Measurements from ENCODE around the gene FGF19.

The FGF19 gene, protein sequence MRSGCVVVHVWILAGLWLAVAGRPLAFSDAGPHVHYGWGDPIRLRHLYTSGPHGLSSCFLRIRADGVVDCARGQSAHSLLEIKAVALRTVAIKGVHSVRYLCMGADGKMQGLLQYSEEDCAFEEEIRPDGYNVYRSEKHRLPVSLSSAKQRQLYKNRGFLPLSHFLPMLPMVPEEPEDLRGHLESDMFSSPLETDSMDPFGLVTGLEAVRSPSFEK

GRCh38 chr11:69703768-69704507 lies at the start of gene FGF19:
FGF19 (minus strand) TSS chr11:69704022; CDS start chr11:69703876, 146 bp downstream.
- no peak for DNase-seq

DNA sequence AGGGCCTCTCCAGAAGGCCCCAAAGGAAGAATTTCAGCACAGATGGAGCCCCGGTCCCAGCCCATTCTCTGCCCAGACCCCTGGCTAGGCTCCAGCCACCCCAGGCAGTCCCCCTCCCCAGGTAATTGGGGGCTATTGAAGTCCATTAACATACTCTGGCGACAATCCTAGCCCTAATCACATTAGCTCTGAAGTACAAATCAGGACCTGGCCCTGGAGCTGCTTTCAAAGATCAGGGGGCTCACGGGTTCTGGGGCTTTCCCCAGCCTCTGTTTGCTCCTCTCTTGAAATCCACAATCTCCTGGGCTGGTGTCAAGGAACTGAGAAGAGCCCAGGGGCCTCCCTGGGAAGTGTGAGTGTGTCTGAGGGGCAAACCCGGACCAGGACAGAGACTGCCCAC lies 49.1 kb upstream of the FGF19 start:
- no peak for DNase-seq

DNA sequence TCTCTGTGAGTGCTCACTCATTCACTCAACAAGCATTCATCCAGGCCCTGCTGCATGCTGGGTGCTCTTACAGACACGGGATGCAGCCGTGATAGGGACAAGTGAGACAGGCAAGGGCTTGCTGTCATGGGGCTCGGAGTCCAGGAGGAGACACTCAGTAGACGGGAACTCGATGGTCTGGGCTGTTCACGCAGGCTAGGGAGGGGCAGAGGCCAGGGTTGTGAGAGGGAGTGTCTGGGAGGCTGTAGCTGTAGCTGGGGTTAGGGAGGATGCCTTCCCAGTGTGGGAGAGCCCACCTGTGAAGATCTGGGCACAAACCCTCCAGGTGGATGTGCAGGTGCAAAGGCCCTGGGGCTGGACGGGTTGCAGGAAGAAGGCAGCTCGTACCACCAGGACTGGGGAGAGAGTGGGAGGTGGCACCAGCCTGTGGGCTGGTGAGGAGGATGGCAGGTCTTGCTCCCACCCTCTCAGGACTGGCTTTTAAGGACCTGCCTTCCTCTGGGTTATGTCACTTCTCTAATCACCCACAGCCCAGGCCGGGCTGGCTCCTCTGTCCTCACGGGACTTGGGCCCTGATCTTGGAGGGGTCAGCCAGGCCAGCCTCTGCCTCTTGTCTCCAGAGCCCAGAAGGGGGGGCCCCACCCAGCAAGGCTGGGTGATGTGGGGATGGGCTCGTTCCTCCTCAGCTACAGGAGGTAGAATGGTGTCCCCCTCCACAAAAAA lies 47.2 kb upstream of the FGF19 start:
- no peak for DNase-seq

DNA sequence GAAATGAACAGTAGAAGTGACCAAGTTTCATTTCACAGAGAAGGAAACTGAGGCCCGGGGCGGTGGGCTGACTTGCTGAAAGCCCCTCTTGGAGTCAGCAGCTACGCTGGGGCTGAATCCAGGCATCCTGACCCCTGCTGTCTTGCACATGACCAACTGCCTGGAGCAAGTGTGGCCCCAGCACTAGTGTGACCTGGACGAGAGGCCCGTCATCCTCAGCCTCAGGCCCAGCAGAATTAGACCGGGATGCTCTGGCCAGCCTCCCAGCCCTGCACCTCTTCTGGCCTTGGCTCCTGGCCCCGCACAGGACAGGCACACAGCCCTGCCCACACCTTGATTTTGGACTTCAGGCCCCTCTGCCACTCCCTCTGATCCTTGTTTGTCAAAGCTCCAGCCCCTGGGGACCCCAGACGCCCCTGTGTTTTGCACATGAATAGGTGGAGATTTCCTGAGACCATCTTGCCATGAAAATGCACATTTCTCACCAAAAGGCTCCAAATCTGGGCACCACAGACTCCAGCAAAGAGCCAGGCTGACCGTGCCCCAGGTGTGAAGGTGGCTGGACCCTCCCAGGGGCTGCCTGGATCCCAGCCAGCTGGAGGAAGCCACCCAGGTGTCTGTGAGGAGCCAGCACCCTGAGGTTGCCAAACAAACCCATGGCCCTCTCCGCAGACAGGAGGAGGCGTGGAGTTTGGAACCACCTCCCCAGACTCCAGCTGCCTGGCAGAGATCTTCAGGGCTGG lies 46.5 kb upstream of the FGF19 start:
- DNase-seq: no peak

DNA sequence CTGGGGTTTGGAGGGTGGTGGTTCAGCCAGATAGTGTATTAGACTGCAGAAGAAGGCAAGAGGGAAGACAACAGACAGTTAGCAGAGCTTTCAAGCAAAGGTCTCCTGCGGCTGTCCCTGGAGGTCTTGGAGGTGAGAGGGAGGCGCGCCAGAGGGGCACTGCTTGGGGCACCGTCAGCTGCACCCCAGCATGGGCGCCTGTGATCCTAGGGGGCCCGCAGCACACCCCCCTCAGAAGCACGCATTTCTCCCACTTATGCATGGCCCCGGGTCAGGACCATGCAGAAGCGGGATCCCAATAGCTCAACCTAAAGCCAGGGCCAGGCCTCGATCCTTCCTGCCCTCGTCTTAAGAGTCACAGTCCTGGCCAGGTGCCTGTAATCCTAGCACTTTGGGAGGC lies 44.8 kb upstream of the FGF19 start:
- DNase-seq: no peak

DNA sequence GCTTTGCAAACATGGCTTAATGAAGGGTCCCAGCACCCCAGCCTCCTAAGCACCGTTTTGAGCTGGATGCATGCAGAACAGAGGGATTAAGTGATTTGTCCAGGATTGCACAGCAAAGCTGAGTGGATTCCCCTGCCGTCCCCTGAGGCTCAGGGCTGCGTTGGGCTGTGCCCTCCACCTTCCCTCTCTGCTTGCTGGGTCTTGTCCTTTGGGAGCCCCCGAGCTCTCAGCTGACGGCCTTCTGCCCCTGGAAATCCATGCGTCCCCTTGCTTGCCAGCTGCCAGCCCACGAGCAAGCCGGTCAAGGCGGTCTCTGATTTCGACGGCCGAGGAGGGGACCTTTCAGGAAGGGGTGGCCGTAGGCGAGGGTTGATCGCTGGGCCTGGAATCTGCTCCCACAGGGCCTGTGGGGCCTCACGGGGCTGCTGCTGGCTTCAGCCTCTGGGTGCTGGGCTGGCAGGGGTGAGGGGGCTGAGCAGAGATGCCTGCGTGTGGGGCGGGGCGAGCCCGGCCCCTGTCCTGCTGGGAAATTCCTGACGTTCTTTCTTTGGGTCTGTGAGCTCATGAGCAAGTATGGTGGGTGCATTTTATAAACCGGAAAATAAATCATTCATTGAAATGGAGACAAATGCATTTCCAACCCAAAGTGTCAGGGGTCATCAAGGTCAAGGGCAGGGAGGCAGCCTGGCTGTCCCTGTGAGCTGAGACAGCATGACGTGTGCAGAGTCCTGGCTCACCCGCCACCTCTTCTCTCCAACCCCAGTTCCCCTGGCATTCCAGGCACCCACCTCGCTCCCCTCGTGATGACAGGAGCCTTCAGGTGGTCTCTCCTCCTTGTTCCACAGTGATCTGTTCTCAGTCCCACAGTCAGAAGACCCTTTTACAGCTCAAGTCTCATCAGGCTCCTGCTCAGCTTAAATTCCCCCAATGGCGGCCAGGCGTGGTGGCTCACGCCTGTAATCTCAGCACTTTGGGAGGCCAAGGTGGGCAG lies 43.2 kb upstream of the FGF19 start:
- DNase-seq: no peak

DNA sequence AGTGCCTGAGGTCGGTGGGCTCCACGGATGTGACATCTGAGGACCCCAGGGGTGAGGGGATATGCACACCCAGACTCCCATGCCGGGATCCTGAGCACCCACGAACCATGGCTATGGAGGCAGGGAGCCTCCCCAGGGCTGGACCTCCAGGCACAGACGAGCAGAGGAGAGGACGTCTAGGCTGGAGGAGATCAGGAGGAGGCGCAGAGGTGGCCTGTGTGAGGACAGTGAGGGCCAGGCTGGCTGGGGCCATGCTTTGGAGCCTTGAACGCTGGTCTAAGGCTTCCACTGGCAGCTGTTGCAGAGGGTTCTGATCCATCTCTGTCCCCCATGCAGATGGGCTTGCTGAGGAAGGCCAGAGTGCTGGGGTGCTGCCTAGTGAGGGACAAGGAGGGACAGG lies 42.3 kb upstream of the FGF19 start:
- no peak for DNase-seq

DNA sequence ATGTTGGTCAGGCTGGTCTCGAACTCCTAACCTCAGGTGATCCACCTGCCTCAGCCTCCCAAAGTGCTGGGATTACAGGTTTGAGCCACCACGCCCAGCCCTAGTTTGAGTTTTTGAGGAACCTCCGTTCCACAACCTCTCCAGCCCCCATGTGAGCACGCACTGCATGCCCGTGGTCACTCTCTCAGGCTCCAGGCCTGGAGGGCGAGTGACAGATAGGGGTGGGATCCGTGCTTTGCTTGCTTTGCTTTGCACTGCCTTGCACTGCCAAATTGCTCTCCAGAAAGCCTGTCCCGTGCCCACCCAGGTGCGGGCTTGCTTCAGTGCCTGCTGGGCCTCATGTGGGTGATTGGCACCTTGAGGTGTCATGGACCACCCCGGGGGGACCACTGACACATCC lies 41.4 kb upstream of the FGF19 start:
- no peak for DNase-seq

- no peak for DNase-seq
Observed at GRCh38 chr11:69744435-69744834, 40.6 kb upstream of the FGF19 start.

DNA sequence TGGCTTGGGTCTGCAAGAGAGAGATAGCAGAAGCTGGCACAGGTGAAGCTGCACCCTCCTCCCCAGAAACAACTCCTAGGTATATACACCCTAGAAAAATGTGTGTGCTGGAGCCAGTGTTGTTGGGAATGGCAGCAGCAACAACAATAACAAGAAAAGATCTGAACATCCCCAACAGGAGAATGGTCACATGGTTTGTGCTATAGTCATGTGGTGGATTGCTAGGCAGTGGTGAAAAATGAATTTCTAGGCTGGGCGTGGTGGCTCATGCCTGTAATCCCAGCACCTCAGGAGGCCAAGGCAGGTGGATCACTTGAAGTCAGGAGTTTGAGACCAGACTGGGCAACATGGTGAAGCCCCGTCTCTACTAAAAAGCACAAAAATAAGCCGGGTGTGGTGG lies 31.0 kb upstream of the FGF19 start:
- DNase-seq: no peak

GRCh38 chr11:69734367-69734766 lies 30.5 kb upstream of the FGF19 start:
- DNase-seq: no peak

GRCh38 chr11:69732910-69733309 lies 29.1 kb upstream of the FGF19 start:
- no peak for DNase-seq

GRCh38 chr11:69731110-69731509 lies 27.3 kb upstream of the FGF19 start:
- no peak for DNase-seq

DNA sequence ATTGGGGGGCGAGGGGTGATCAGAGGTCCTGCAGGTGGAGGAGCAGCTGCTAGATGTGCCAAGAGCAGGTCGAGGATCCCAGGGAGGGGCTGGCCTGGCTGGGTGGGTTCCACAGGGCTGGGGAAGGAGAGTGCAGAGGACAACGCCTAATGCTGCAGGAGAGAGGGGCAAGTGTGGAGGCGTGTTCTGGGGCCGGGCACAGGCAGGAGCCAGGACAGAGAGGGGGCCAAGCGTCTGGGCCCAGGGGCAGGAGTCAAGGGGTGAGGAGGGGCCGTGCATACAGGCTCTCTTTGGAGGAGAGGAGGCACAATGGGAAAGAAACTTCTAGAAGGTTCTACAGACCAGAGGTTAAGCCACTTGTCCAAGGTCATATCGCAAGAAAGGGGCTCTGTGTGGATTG lies 26.7 kb upstream of the FGF19 start:
- no peak for DNase-seq

GRCh38 chr11:69729252-69729651 lies 25.4 kb upstream of the FGF19 start:
- no peak for DNase-seq

- DNase-seq: no peak
Observed at GRCh38 chr11:69727266-69727665, 23.4 kb upstream of the FGF19 start.

DNA sequence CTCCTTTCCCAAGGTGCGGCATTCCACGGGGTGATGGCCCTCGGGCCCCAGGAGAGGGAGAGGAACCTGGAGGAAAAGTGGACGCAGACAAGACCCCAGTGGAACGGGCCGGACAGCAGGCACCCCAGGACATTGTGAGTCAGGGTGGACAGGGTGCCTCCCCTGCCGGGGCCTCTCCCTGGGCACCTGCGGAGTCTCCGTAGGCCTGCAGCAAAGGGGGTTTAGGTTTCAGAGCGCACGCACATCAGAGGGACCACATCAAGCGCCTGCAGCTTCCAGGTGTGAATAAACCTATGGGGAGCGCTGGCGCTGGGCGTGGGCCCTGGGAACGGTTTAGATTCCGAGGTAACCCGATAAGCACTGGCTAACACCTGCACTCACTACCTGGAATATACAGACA lies 22.7 kb upstream of the FGF19 start:
- DNase-seq: no peak

DNA sequence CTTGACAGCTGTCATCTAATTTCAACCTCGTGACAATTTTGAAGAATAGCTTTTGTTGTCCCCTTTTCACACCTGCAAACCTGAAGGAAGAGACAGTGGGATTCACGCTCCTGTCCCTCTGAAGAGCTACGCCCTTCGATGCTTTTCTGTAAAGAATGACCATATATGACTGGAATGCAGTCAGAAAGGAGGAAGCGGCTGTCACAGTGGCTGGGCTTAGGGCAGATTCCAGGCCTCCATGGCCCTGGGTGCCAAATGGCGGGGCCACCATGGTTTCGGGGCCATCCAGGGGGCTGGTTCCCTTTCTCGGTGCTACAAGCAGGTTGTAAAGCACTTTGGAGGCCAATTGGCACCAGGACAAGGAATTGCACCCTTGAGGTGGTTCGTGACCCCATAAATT lies 22.2 kb upstream of the FGF19 start:
- DNase-seq: no peak

DNA sequence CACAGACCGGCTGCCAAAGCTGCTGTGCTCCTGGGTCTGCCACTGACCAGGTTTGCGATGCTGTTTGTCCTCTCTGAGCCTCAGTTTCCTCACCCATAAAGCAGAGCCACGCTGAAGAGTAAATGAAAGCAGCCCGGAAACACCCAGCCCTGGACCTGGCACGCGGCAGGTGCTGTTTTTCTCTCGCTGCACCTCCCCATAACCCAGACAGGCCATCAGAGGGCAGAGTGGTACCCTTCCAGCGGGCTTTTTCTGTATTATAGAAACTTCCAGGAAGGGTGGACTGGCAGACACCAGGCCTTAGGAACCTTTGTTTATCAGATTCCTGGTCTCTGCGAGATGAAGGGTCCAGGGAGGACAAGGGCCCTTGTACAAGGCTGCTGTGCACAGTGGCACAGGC lies 17.9 kb upstream of the FGF19 start:
- no peak for DNase-seq

GRCh38 chr11:69721106-69721505 lies 17.3 kb upstream of the FGF19 start:
- DNase-seq: no peak

GRCh38 chr11:69718912-69719311 lies 15.1 kb upstream of the FGF19 start:
- no peak for DNase-seq

GRCh38 chr11:69718147-69718546 lies 14.3 kb upstream of the FGF19 start:
- DNase-seq: no peak

Measured in inflammatory macrophage treated with lipopolysaccharide for 1 hour (primary cell).